Motor neuron (in vitro differentiated cells): ENCODE data around the gene CEACAM19. TPM values are rescaled to one million over a fixed set of nuclear protein-coding genes. Genes with fewer than 3 reads are reported as not detected.
"Not testable (repeated sequence)": the region's sequence is repeated elsewhere in the genome, so short reads cannot be mapped to it uniquely, and the experiment has no call there.

Experiments used
- ATAC-seq, 8 experiments: fragments of 200-7000 bp; cut with Tn5 transposase; replicated peaks in 6 of 8; 2 replicates each; pipeline ENCODE4 v1.8.0; 2021; ENCODE audit warnings: mild to moderate bottlenecking in 8 of 8, moderate library complexity in 8 of 8
- H3K27ac ChIP-seq, 2 donors: fragments of 250-450 bp; sonication (Bioruptor Pico); 2 replicates each; pipeline ENCODE4 v1.9.0; 2021; ENCODE audit warnings: antibody characterized with exemption in 2 of 2, mild to moderate bottlenecking in 2 of 2, moderate library complexity in 1 of 2
- H3K4me1 ChIP-seq, 2 donors: fragments of 250-450 bp; sonication (Bioruptor Pico); replicated peaks in 1 of 2; 2 replicates each; pipeline ENCODE4 v1.6.1; 2021; ENCODE audit warnings: antibody characterized with exemption in 2 of 2, mild to moderate bottlenecking in 2 of 2, moderate library complexity in 1 of 2
- H3K4me3 ChIP-seq, 5 donors: fragments of 250-450 bp; sonication (Bioruptor Pico); 2 replicates each; pipeline ENCODE4 v1.9.0; 2021; ENCODE audit warnings: antibody characterized with exemption in 5 of 5, mild to moderate bottlenecking in 5 of 5, moderate library complexity in 4 of 5
- WGBS, 10 experiments: fragments of 450-650 bp; shearing (Covaris generic); methylation state at CpG; one replicate each; pipeline ENCODE4 v1.0.0; 2022; 5-methylcytosine and 5-hydroxymethylcytosine counted together
- in situ Hi-C, 9 experiments: fragments of 400-800 bp; cut with MboI; loops; one replicate each; pipeline ENCODE4 v1.15.0; 2021; ENCODE audit warnings: low sequenced_read_pairs in 9 of 9, low pct_unique_long_range_greater_than_20kb in 2 of 9; ENCODE audit not compliant: unreplicated experiment in 9 of 9
- total RNA-seq, 8 experiments: library from RNA; unstranded; fragments of 300-600 nt; gene quantifications; 2 replicates each; pipeline versions ENCODE4 v1.2.3 to v1.2.4, GENCODE V29; 2022

CEACAM19 gene
- total RNA-seq, 8 experiments from 2014 or later: 0.96 to 6.2 (median 2.2) TPM

- 0 to 50% (median 0%) methylated on average over 1 to 2 of the region's 2 CpGs; no CpG with 5 or more reads in 2 of the 10 experiments for WGBS, 10 experiments
- H3K4me3 ChIP-seq: no peak overlapping the region
- H3K27ac ChIP-seq: no peak overlapping the region
- peaks cover 0 to 11% of the 10 kb centered on the region in 2 donors for H3K4me1 ChIP-seq
- in situ Hi-C loops: no loop called here
- no peak for ATAC-seq
Observed at GRCh38 chr19:44714597-44715169, 43.4 kb downstream of the CEACAM19 start.

- no peak for ATAC-seq
- in situ Hi-C loops: no loop called here
- WGBS, 10 experiments: 94 to 100% (median 100%) methylated on average over 1 to 6 of the region's 6 CpGs; no CpG with 5 or more reads in 2 of the 10 experiments
Observed at GRCh38 chr19:44717603-44718002, 46.3 kb downstream of the CEACAM19 start.

GRCh38 chr19:44718441-44719261 lies 47.4 kb downstream of the CEACAM19 start:
- ATAC-seq: peak in 7 of 8 experiments; percentile 39 to 73 (median 49)
- in situ Hi-C loops: no loop called here
- Histone ChIP-seq H3K4me1 (peaks cover 0 to 11% of the 10 kb centered on the region in 2 donors), H3K27ac (no peak overlapping the region), H3K4me3 (no peak overlapping the region)
- 33 to 51% (median 47%) methylated on average over 1 to 9 of the region's 11 CpGs; no CpG with 5 or more reads in 6 of the 10 experiments for WGBS, 10 experiments

More at GRCh38 chr19:44717603-44718002, 46.3 kb downstream of the CEACAM19 start:
- Histone ChIP-seq H3K4me3 (no peak overlapping the region), H3K27ac (no peak overlapping the region), H3K4me1 (peaks cover 0 to 11% of the 10 kb centered on the region in 2 donors)

- H3K4me3 ChIP-seq: no peak overlapping the region
- WGBS, 10 experiments: 62 to 100% (median 89%) methylated on average over 1 to 6 of the region's 8 CpGs; no CpG with 5 or more reads in 4 of the 10 experiments
- no peak overlapping the region for H3K27ac ChIP-seq
Observed at GRCh38 chr19:44719262-44719701, 48.0 kb downstream of the CEACAM19 start.

GRCh38 chr19:44720396-44720795 lies 49.1 kb downstream of the CEACAM19 start:
- in situ Hi-C loops: loop anchor here in 1 of 9 experiments (5.0 kb wide), 1 partner anchor 42 kb away; no protein-coding TSS in a partner anchor
- peaks cover 0 to 11% of the 10 kb centered on the region in 2 donors for H3K4me1 ChIP-seq
- ATAC-seq, H3K4me3 ChIP-seq, H3K27ac ChIP-seq: not testable (repeated sequence)
- 60 to 100% (median 92%) methylated on average over 1 to 9 of the region's 9 CpGs; no CpG with 5 or more reads in 4 of the 10 experiments for WGBS, 10 experiments

More at GRCh38 chr19:44719262-44719701, 48.0 kb downstream of the CEACAM19 start:
- ATAC-seq: no peak
- in situ Hi-C loops: no loop called here
- peaks cover 0 to 11% of the 10 kb centered on the region in 2 donors for H3K4me1 ChIP-seq

GRCh38 chr19:44720945-44721344 lies 49.7 kb downstream of the CEACAM19 start:
- Histone ChIP-seq H3K4me1 (peaks cover 0 to 11% of the 10 kb centered on the region in 2 donors), H3K4me3 (no peak overlapping the region), H3K27ac (no peak overlapping the region)
- WGBS, 10 experiments: 61 to 91% (median 85%) methylated on average over 2 to 6 of the region's 6 CpGs; no CpG with 5 or more reads in 2 of the 10 experiments
- in situ Hi-C loops: loop anchor here in 1 of 9 experiments (5.0 kb wide), 1 partner anchor 41 kb away; no protein-coding TSS in a partner anchor
- no peak for ATAC-seq

- ATAC-seq, H3K27ac ChIP-seq, H3K4me3 ChIP-seq: not testable (repeated sequence)
- in situ Hi-C loops: loop anchor here in 1 of 9 experiments (5.0 kb wide), 1 partner anchor 41 kb away; no protein-coding TSS in a partner anchor
- peaks cover 0 to 11% of the 10 kb centered on the region in 2 donors for H3K4me1 ChIP-seq
- WGBS, 10 experiments: 58 to 100% (median 100%) methylated on average over 1 to 5 of the region's 5 CpGs; no CpG with 5 or more reads in 3 of the 10 experiments
Observed at GRCh38 chr19:44721369-44721768, 50.1 kb downstream of the CEACAM19 start.

GRCh38 chr19:44722131-44723121 lies 51.1 kb downstream of the CEACAM19 start:
- Histone ChIP-seq H3K27ac (no peak overlapping the region), H3K4me1 (peaks cover 0 to 11% of the 10 kb centered on the region in 2 donors), H3K4me3 (no peak overlapping the region)
- in situ Hi-C loops: loop anchor here in 1 of 9 experiments (5.0 kb wide), 1 partner anchor 40 kb away; no protein-coding TSS in a partner anchor
- ATAC-seq: no peak
- 50 to 91% (median 74%) methylated on average over 1 to 4 of the region's 21 CpGs; no CpG with 5 or more reads in 3 of the 10 experiments for WGBS, 10 experiments

GRCh38 chr19:44723299-44723951 lies 52.1 kb downstream of the CEACAM19 start:
- ATAC-seq: peak in 7 of 8 experiments; percentile 21 to 50 (median 37)
- in situ Hi-C loops: loop anchor here in 1 of 9 experiments (5.0 kb wide), 1 partner anchor 39 kb away; no protein-coding TSS in a partner anchor

GRCh38 chr19:44723952-44724319 lies 52.7 kb downstream of the CEACAM19 start:
- in situ Hi-C loops: loop anchor here in 1 of 9 experiments (5.0 kb wide), 1 partner anchor 38 kb away; no protein-coding TSS in a partner anchor
- no peak overlapping the region for H3K27ac ChIP-seq
- 0 to 53% (median 46%) methylated on average over 1 to 4 of the region's 7 CpGs; no CpG with 5 or more reads in 5 of the 10 experiments for WGBS, 10 experiments
- peaks cover 0 to 1% of the 10 kb centered on the region in 2 donors for H3K4me1 ChIP-seq
- no peak overlapping the region for H3K4me3 ChIP-seq
- ATAC-seq: peak; percentile 84 to 99 (median 95)

More at GRCh38 chr19:44723299-44723951, 52.1 kb downstream of the CEACAM19 start:
- no peak overlapping the region for H3K4me3 ChIP-seq
- peaks cover 0 to 6% of the 10 kb centered on the region in 2 donors for H3K4me1 ChIP-seq
- no peak overlapping the region for H3K27ac ChIP-seq
- 25 to 80% (median 59%) methylated on average over 2 to 7 of the region's 10 CpGs; no CpG with 5 or more reads in 2 of the 10 experiments for WGBS, 10 experiments

GRCh38 chr19:44725251-44725650 lies 54.0 kb downstream of the CEACAM19 start:
- 46 to 100% (median 59%) methylated on average over 1 to 7 of the region's 18 CpGs; no CpG with 5 or more reads in 7 of the 10 experiments for WGBS, 10 experiments
- peak in 2 of 8 experiments; percentile 45 to 54 for ATAC-seq
- H3K4me3 ChIP-seq: no peak overlapping the region
- no peak overlapping the region for H3K27ac ChIP-seq
- no peaks in the 10 kb centered on the region for H3K4me1 ChIP-seq
- in situ Hi-C loops: no loop called here
